Uterus (tissue), 4 donors: ENCODE results near the gene KCNH2. TPM values are rescaled to one million over a fixed set of nuclear protein-coding genes. Genes with fewer than 3 reads are reported as not detected.
A peak's percentile ranks its signal among the peaks of the same experiment; 100 is the strongest.

Experiments
- DNase-seq, 2 donors: peaks; one replicate each; pipeline ENCODE4 v3.0.0-alpha.2; 2019 to 2020
- H3K27ac ChIP-seq, 2 donors: fragments of 200-600 bp; sonication (generic); 1 replicate in 1 of 2; 2 replicates in 1 of 2; pipeline ENCODE4 v1.5.1; 2016 to 2018
- H3K27me3 ChIP-seq, 2 donors: fragments of 200-600 bp; sonication (generic); one replicate each; pipeline ENCODE4 v1.5.1; 2018 to 2019; ENCODE audit warnings: control low read depth in 1 of 2
- H3K36me3 ChIP-seq, 2 donors: fragments of 200-600 bp; sonication (generic); one replicate each; pipeline ENCODE4 v1.5.1; 2019; ENCODE audit warnings: control low read depth in 1 of 2
- H3K4me1 ChIP-seq, 2 donors: fragments of 200-600 bp; sonication (generic); one replicate each; pipeline ENCODE4 v1.5.1; 2018 to 2019; ENCODE audit warnings: control low read depth in 1 of 2
- H3K4me3 ChIP-seq, 2 donors: fragments of 200-600 bp; sonication (generic); 1 replicate in 1 of 2; 2 replicates in 1 of 2; pipeline ENCODE4 v1.5.1; 2018 to 2019; ENCODE audit warnings: mild to moderate bottlenecking in 1 of 2
- H3K9me3 ChIP-seq, 2 donors: fragments of 200-600 bp; sonication (generic); one replicate each; pipeline ENCODE4 v1.5.1; 2019; ENCODE audit warnings: control low read depth in 1 of 2
- CTCF ChIP-seq, 4 experiments: fragments of 200-600 bp in 2 of 4; fragments of 450-650 bp in 2 of 4; sonication (generic) in 2 of 4; IDR thresholded peaks; one replicate each; pipeline ENCODE4 v1.5.1; 2016 to 2019; ENCODE audit warnings: antibody characterized with exemption in 4 of 4, mild to moderate bottlenecking in 2 of 4, moderate library complexity in 1 of 4
- POLR2A ChIP-seq, 2 donors: fragments of 450-650 bp; IDR thresholded peaks; one replicate each; pipeline ENCODE4 v1.6.1; 2016; ENCODE audit warnings: antibody characterized with exemption in 2 of 2, mild to moderate bottlenecking in 1 of 2, moderate library complexity in 1 of 2
- intact Hi-C: fragments of 100-400 bp; cut with DNase I; formaldehyde crosslinking; loops from one replicate; pipeline ENCODE4 v1.15.1; 2023; ENCODE audit warnings: low total_unique reads
- total RNA-seq, 4 donors: library from RNA; depleted of rRNA in 3 of 4; stranded (reverse); fragments of >200 nt in 3 of 4; gene quantifications; one replicate each; pipeline versions ENCODE4 v1.1.0 to v1.2.4, GENCODE V29; 2014 to 2023
- donor health status: DM: yes; HTN: yes; CAD: no.

The KCNH2 gene
- total RNA-seq, 4 donors from 2014 or later, result 9.1 to 51.0 (median 22.8) TPM

GRCh38 chr7:150909200-150909995 lies 68.7 kb downstream of the KCNH2 start:
- no peak for DNase-seq
- intact Hi-C loops, result no loop called here
- Histone ChIP-seq H3K27ac (no peak overlapping the region), H3K9me3 (no peaks in the 10 kb centered on the region), H3K4me1 (peaks cover 0 to under 1% of the 10 kb centered on the region in 2 donors), H3K36me3 (no peaks in the 10 kb centered on the region), H3K27me3 (no peaks in the 10 kb centered on the region), H3K4me3 (no peak overlapping the region)
- no peak for TF ChIP-seq CTCF (IDR thresholded peaks at IDR 0.05)
- TF ChIP-seq POLR2A (IDR thresholded peaks at IDR 0.05), result no peak

GRCh38 chr7:150908173-150908572 lies 69.9 kb downstream of the KCNH2 start:
- DNase-seq, result no peak
- TF ChIP-seq POLR2A (IDR thresholded peaks at IDR 0.05) (no peak), CTCF (IDR thresholded peaks at IDR 0.05) (no peak)
- Histone ChIP-seq H3K4me3 (no peak overlapping the region), H3K4me1 (peaks cover 0 to 4% of the 10 kb centered on the region in 2 donors), H3K27me3 (no peaks in the 10 kb centered on the region), H3K36me3 (no peaks in the 10 kb centered on the region), H3K9me3 (no peaks in the 10 kb centered on the region), H3K27ac (no peak overlapping the region)
- intact Hi-C loops, result no loop called here

GRCh38 chr7:150904011-150904909 lies 73.9 kb downstream of the KCNH2 start:
- H3K27ac ChIP-seq, result peak overlapping the region in 1 of 2 donors; percentile 61
- no peak overlapping the region for H3K4me3 ChIP-seq
- intact Hi-C loops, result no loop called here
- no peak for DNase-seq
- H3K4me1 ChIP-seq, result peaks cover 0 to 4% of the 10 kb centered on the region in 2 donors
- H3K27me3 ChIP-seq, result no peaks in the 10 kb centered on the region
- no peaks in the 10 kb centered on the region for H3K9me3 ChIP-seq
- no peak for TF ChIP-seq POLR2A (IDR thresholded peaks at IDR 0.05)
- TF ChIP-seq CTCF (IDR thresholded peaks at IDR 0.05), result no peak
- no peaks in the 10 kb centered on the region for H3K36me3 ChIP-seq

GRCh38 chr7:150903606-150904005 lies 74.5 kb downstream of the KCNH2 start:
- no peaks in the 10 kb centered on the region for H3K36me3 ChIP-seq
- intact Hi-C loops, result no loop called here
- TF ChIP-seq POLR2A (IDR thresholded peaks at IDR 0.05), result no peak
- TF ChIP-seq CTCF (IDR thresholded peaks at IDR 0.05), result no peak
- H3K4me1 ChIP-seq, result peaks cover 0 to 4% of the 10 kb centered on the region in 2 donors
- no peak overlapping the region for H3K4me3 ChIP-seq
- no peaks in the 10 kb centered on the region for H3K27me3 ChIP-seq
- DNase-seq, result peak; percentile 52 to 62
- H3K27ac ChIP-seq, result peak overlapping the region in 1 of 2 donors; percentile 61
- no peaks in the 10 kb centered on the region for H3K9me3 ChIP-seq
